ENCODE data around the gene CENPH. TPM values are rescaled to one million over a fixed set of nuclear protein-coding genes. Genes with fewer than 3 reads are reported as not detected.
"Not testable (repeated sequence)": the region's sequence is repeated elsewhere in the genome, so short reads cannot be mapped to it uniquely, and the experiment has no call there.

CENPH gene

DNA sequence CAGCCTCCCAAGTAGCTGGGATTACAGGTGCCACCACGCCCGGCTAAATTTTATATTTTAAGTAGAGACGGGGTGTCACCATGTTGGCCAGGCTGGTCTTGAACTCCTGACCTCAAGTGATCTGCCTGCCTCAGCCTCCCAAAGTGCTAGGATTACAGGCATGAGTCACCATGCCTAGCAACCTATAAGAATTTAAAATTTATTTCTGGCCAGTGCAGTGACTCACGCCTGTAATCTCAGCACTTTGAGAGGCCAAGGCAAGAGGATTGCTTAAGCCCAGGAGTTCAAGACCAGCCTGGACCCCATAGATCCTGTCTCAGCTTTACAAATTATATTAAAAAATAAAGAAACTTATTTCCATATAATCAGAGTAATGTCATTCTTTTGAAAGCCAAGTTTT is 66.6 kb downstream of the CENPH start:
- not testable (repeated sequence) for H2BK15ac ChIP-seq (ENCODE audit: low read depth, poor library complexity, severe bottlenecking); H3K23ac ChIP-seq (ENCODE audit: low read length in 2 of 2); H2AFZ ChIP-seq (ENCODE audit: low read depth, low read length); H3K18ac ChIP-seq (ENCODE audit: low read depth in 1 of 2, low read length in 2 of 2); H3K4me2 ChIP-seq (ENCODE audit: low read length, poor library complexity, severe bottlenecking); H3K9me3 ChIP-seq (ENCODE audit: control insufficient read depth, low read length); H3K4me1 ChIP-seq (ENCODE audit: control insufficient read depth, insufficient read depth, low read depth, low read length); H2BK120ac ChIP-seq (ENCODE audit: low read depth, low read length); H3K27ac ChIP-seq (ENCODE audit: low read length, poor library complexity, severe bottlenecking); H2AK5ac ChIP-seq (ENCODE audit: low read length, severe bottlenecking); H2BK5ac ChIP-seq (ENCODE audit: low read depth, low read length, poor library complexity, severe bottlenecking); H2BK12ac ChIP-seq (ENCODE audit: low read length in 2 of 2); H3K14ac ChIP-seq (ENCODE audit: low read length in 2 of 2); H4K91ac ChIP-seq (ENCODE audit: low read length); H3K27me3 ChIP-seq (ENCODE audit: control insufficient read depth in 1 of 2, insufficient read depth in 1 of 2, low read length in 2 of 2); H4K8ac ChIP-seq (ENCODE audit: low read length); H3K9ac ChIP-seq (ENCODE audit: low read length); H3K4me3 ChIP-seq (ENCODE audit: insufficient read depth in 1 of 2, low read depth in 1 of 2, low read length in 2 of 2); DNase-seq; H3K4ac ChIP-seq (ENCODE audit: low read depth in 1 of 2, low read length in 2 of 2)
- 85% methylated on average over 4 of the region's 4 CpGs for WGBS
- H3K79me1 ChIP-seq (replicated peaks; ENCODE audit: low read length, poor library complexity, severe bottlenecking), result peaks cover 15% of the 10 kb centered on the region
- H3K36me3 ChIP-seq (ENCODE audit: control insufficient read depth in 1 of 2, insufficient read depth in 2 of 2, low read depth in 1 of 2, low read length in 2 of 2), result peaks cover 17 to 63% of the 10 kb centered on the region in 2 experiments

DNA sequence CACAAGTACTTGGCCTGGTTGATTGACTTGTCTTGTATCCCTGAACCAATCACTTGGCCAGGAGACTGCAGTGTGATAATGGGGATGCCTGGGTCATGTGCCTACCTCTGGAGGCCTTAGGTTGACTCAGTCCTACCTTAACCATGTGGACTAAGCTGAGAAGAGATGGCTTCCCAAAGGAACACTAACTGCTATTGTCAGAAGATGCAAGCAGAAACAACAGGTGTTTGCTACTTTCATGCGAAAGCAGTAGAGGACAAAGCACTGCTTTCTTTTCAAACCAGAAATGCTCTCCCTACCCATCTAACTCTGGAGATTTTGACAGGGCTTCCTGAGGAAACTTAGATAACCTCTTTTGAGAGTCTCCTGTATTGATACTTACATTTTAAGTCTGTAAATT is 68.2 kb downstream of the CENPH start:
- Histone ChIP-seq H4K91ac (ENCODE audit: low read length) (no peak overlapping the region), H3K36me3 (ENCODE audit: control insufficient read depth in 1 of 2, insufficient read depth in 2 of 2, low read depth in 1 of 2, low read length in 2 of 2) (peaks cover 20 to 74% of the 10 kb centered on the region in 2 experiments), H3K9me3 (ENCODE audit: control insufficient read depth, low read length) (no peaks in the 10 kb centered on the region), H3K23ac (ENCODE audit: low read length in 2 of 2) (no peak overlapping the region), H3K27me3 (ENCODE audit: control insufficient read depth in 1 of 2, insufficient read depth in 1 of 2, low read length in 2 of 2) (no peaks in the 10 kb centered on the region), H2BK5ac (ENCODE audit: low read depth, low read length, poor library complexity, severe bottlenecking) (no peak overlapping the region), H3K18ac (ENCODE audit: low read depth in 1 of 2, low read length in 2 of 2) (no peak overlapping the region), H2BK120ac (ENCODE audit: low read depth, low read length) (no peak overlapping the region), H3K4me1 (ENCODE audit: control insufficient read depth, insufficient read depth, low read depth, low read length) (peaks cover 5% of the 10 kb centered on the region), H3K27ac (ENCODE audit: low read length, poor library complexity, severe bottlenecking) (no peak overlapping the region), H3K79me1 (replicated peaks; ENCODE audit: low read length, poor library complexity, severe bottlenecking) (peaks cover 12% of the 10 kb centered on the region), H3K9ac (ENCODE audit: low read length) (no peak overlapping the region), H3K4ac (ENCODE audit: low read depth in 1 of 2, low read length in 2 of 2) (no peak overlapping the region), H2BK15ac (ENCODE audit: low read depth, poor library complexity, severe bottlenecking) (no peak overlapping the region), H3K14ac (ENCODE audit: low read length in 2 of 2) (no peak overlapping the region), H2BK12ac (ENCODE audit: low read length in 2 of 2) (no peak overlapping the region), H4K8ac (ENCODE audit: low read length) (no peak overlapping the region), H3K4me3 (ENCODE audit: insufficient read depth in 1 of 2, low read depth in 1 of 2, low read length in 2 of 2) (no peak overlapping the region), H2AK5ac (ENCODE audit: low read length, severe bottlenecking) (no peak overlapping the region), H2AFZ (ENCODE audit: low read depth, low read length) (no peak overlapping the region), H3K4me2 (ENCODE audit: low read length, poor library complexity, severe bottlenecking) (no peak overlapping the region)
- no peak for DNase-seq
- WGBS, result 63% methylated on average over 1 of the region's 1 CpG

Small RNAs within 50 kb of the gene (small RNA-seq; reads per million reads assigned to genes)
- not detected for gene SNORA50D (ENCODE audit: low read depth)
